Neuronal stem cell (in vitro differentiated cells): ENCODE data around the gene HS3ST3B1.
A peak's percentile ranks its signal among the peaks of the same experiment; 100 is the strongest.

ENCODE experiments used
- DNase-seq: peaks from one replicate; pipeline ENCODE4 v3.0.0-alpha.2; 2013; ENCODE audit warnings: low spot score
- H2AFZ ChIP-seq: one replicate; pipeline ENCODE4 v1.6.1; 2013; ENCODE audit warnings: mild to moderate bottlenecking, low read length, inconsistent platforms
- H2AK5ac ChIP-seq: 2 replicates; pipeline ENCODE4 v1.6.1; 2013; ENCODE audit warnings: low read depth, mild to moderate bottlenecking, inconsistent platforms, low read length, moderate library complexity, mixed read lengths
- H2BK120ac ChIP-seq: 2 replicates; pipeline ENCODE4 v1.6.1; 2013; ENCODE audit warnings: low read depth, mild to moderate bottlenecking, inconsistent platforms, low read length, moderate library complexity, mixed read lengths
- H2BK12ac ChIP-seq: one replicate; pipeline ENCODE4 v1.6.1; 2013; ENCODE audit warnings: low read length, inconsistent platforms
- H2BK15ac ChIP-seq: 2 replicates; pipeline ENCODE4 v1.6.1; 2013; ENCODE audit warnings: mild to moderate bottlenecking, low read length, inconsistent platforms, mixed read lengths
- H2BK5ac ChIP-seq: one replicate; pipeline ENCODE4 v1.6.1; 2013; ENCODE audit warnings: inconsistent platforms, mild to moderate bottlenecking, low read length, moderate library complexity
- H3K14ac ChIP-seq: one replicate; pipeline ENCODE4 v1.6.1; 2013; ENCODE audit warnings: low read length, inconsistent platforms
- H3K18ac ChIP-seq: 2 replicates; pipeline ENCODE4 v1.6.1; 2013; ENCODE audit warnings: low read length, inconsistent platforms
- H3K23ac ChIP-seq: 2 replicates; pipeline ENCODE4 v1.6.1; 2013; ENCODE audit warnings: low read depth, mild to moderate bottlenecking, mixed read lengths, low read length, inconsistent platforms; ENCODE audit not compliant: poor library complexity
- H3K27ac ChIP-seq: replicated peaks from 3 replicates; pipeline ENCODE4 v1.5.1; 2013; ENCODE audit warnings: low read length, inconsistent platforms
- H3K27me3 ChIP-seq, 3 experiments: 2 replicates each; pipeline ENCODE4 v1.6.1; 2013; ENCODE audit warnings: low read length in 3 of 3, mild to moderate bottlenecking in 2 of 3, inconsistent platforms in 1 of 3, low read depth in 1 of 3, mixed read lengths in 1 of 3, moderate library complexity in 1 of 3; ENCODE audit not compliant: control insufficient read depth in 3 of 3, insufficient read depth in 3 of 3
- H3K36me3 ChIP-seq, 2 donors: replicated peaks in 1 of 2; 2 replicates each; pipeline ENCODE4 v1.6.1; 2013; ENCODE audit warnings: low read length in 2 of 2; ENCODE audit not compliant: control insufficient read depth in 2 of 2, insufficient read depth in 2 of 2
- H3K4ac ChIP-seq: 2 replicates; pipeline ENCODE4 v1.6.1; 2013; ENCODE audit warnings: inconsistent platforms, mild to moderate bottlenecking, low read length, moderate library complexity
- H3K4me1 ChIP-seq, 2 donors: 1 replicate in 1 of 2; 2 replicates in 1 of 2; pipeline ENCODE4 v1.6.1; 2013; ENCODE audit warnings: low read length in 2 of 2, low read depth in 1 of 2; ENCODE audit not compliant: control insufficient read depth in 2 of 2, insufficient read depth in 1 of 2
- H3K4me2 ChIP-seq: one replicate; pipeline ENCODE4 v1.6.1; 2013; ENCODE audit warnings: mild to moderate bottlenecking, low read length, inconsistent platforms; ENCODE audit not compliant: insufficient read depth, poor library complexity, severe bottlenecking
- H3K4me3 ChIP-seq, 2 donors: 2 replicates each; pipeline ENCODE4 v1.5.1; 2013; ENCODE audit warnings: low read length in 2 of 2, mild to moderate bottlenecking in 2 of 2, inconsistent platforms in 1 of 2, moderate library complexity in 1 of 2
- H3K79me1 ChIP-seq: one replicate; pipeline ENCODE4 v1.6.1; 2013; ENCODE audit warnings: low read depth, mild to moderate bottlenecking, inconsistent platforms, low read length, moderate library complexity
- H3K9ac ChIP-seq: one replicate; pipeline ENCODE4 v1.6.1; 2013; ENCODE audit warnings: mild to moderate bottlenecking, low read depth, low read length, inconsistent platforms; ENCODE audit not compliant: poor library complexity
- H3K9me3 ChIP-seq, 2 donors: replicated peaks in 1 of 2; 2 replicates each; pipeline versions ENCODE3 to v1.6.1; 2013; ENCODE audit warnings: low read length in 2 of 2, mild to moderate bottlenecking in 2 of 2, inconsistent platforms in 1 of 2, low read depth in 1 of 2, mixed read lengths in 1 of 2, moderate library complexity in 1 of 2; ENCODE audit not compliant: control insufficient read depth in 2 of 2, insufficient read depth in 1 of 2
- H4K8ac ChIP-seq: one replicate; pipeline ENCODE4 v1.6.1; 2013; ENCODE audit warnings: low read depth, mild to moderate bottlenecking, inconsistent platforms, low read length, moderate library complexity
- H4K91ac ChIP-seq: one replicate; pipeline ENCODE4 v1.6.1; 2013; ENCODE audit warnings: low read length, low read depth, mild to moderate bottlenecking, inconsistent platforms; ENCODE audit not compliant: poor library complexity
- WGBS, 2 donors: extraction: QIAGEN DNeasy Blood & Tissue Kit; methylation state at CpG; one replicate each; pipeline ENCODE4 v1.1.7; 2013; ENCODE audit warnings: missing lambda C conversion rate in 2 of 2, mixed read lengths in 1 of 2; ENCODE audit not compliant: insufficient read length in 2 of 2, insufficient replicate concordance in 1 of 2; ENCODE audit errors: extremely low coverage in 2 of 2; 5-methylcytosine and 5-hydroxymethylcytosine counted together

The HS3ST3B1 gene

GRCh38 chr17:14317383-14317782, 16.5 kb downstream of the HS3ST3B1 start:
- Histone ChIP-seq H3K23ac (no peak overlapping the region), H4K8ac (no peak overlapping the region), H3K4me2 (no peak overlapping the region), H2BK15ac (no peak overlapping the region), H2AK5ac (no peak overlapping the region), H2BK12ac (no peak overlapping the region), H2BK120ac (no peak overlapping the region), H3K9ac (no peak overlapping the region), H2BK5ac (no peak overlapping the region), H3K9me3 (peaks cover 2 to 31% of the 10 kb centered on the region in 2 donors), H3K4me1 (peaks cover 32 to 45% of the 10 kb centered on the region in 2 donors), H4K91ac (no peak overlapping the region), H3K27ac (peak overlapping the region; percentile 51), H3K36me3 (peaks cover 8 to 90% of the 10 kb centered on the region in 2 donors), H3K27me3 (no peaks in the 10 kb centered on the region), H3K4ac (no peak overlapping the region), H3K14ac (no peak overlapping the region), H2AFZ (no peak overlapping the region), H3K4me3 (no peak overlapping the region), H3K79me1 (peaks cover 6% of the 10 kb centered on the region), H3K18ac (no peak overlapping the region)
- no peak for DNase-seq
- no CpG with 5 or more reads among the region's 3 CpGs for WGBS, 2 donors

DNA sequence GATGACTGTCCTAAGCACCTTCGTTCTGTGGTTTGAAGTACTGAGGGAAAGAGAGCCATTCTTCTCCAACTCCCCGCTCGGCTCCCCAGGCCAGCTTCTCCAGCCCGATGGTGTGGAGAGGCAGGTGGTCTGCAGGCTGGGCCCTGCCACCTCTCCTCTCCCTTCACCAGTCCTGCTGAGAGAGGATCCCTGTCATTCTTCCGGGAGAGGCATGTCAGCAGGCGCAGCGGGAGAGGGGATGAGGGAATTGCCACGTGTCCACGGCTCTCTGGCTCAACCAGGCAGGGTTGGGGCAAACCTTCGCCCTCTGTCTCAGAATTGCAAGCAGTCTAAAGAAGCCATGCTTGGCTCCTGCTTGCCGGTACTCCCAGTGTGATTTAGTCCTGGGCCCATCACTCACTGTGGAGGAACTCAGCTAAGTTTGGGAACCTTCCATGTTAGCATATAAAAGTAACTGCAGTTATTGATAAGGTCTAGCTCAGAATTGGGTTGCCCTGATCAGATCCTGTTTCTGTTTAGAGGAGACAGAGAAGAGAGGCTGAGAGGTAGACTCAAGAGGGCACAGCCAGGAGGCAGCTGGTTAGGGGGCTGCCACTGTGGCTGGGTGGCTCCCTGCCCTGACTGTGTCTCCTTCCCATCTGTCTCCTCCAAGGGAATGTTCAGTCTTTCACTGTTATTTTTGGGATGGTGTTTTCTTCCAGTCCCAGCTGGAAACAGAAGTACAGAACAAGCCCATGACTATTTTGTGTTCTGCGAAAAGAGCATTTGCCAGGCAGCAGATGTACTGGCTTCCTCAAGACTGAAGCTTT, 17.4 kb downstream of the HS3ST3B1 start:
- Histone ChIP-seq H3K4me1 (peaks cover 32 to 52% of the 10 kb centered on the region in 2 donors), H3K9ac (no peak overlapping the region), H3K79me1 (no peaks in the 10 kb centered on the region), H3K4ac (no peak overlapping the region), H3K4me2 (no peak overlapping the region), H2BK120ac (peak overlapping the region; percentile 17), H4K8ac (no peak overlapping the region), H3K14ac (no peak overlapping the region), H3K27ac (peak overlapping the region; percentile 17), H2BK5ac (no peak overlapping the region), H3K36me3 (peaks cover 3 to 85% of the 10 kb centered on the region in 2 donors), H2AFZ (no peak overlapping the region), H3K27me3 (no peaks in the 10 kb centered on the region), H2BK15ac (no peak overlapping the region), H3K9me3 (peaks cover 0 to 23% of the 10 kb centered on the region in 2 donors), H3K18ac (peak overlapping the region; percentile 54), H3K23ac (no peak overlapping the region), H2BK12ac (no peak overlapping the region), H4K91ac (no peak overlapping the region), H2AK5ac (peak overlapping the region; percentile 9), H3K4me3 (no peak overlapping the region)
- WGBS, 2 donors = no CpG with 5 or more reads among the region's 12 CpGs
- DNase-seq = no peak

GRCh38 chr17:14318918-14319205, 18.0 kb downstream of the HS3ST3B1 start:
- peak overlapping the region; percentile 31 for H3K18ac ChIP-seq
- H2BK5ac ChIP-seq = no peak overlapping the region
- no peak overlapping the region for H2BK15ac ChIP-seq
- no peaks in the 10 kb centered on the region for H3K27me3 ChIP-seq
- H2BK12ac ChIP-seq = no peak overlapping the region
- no peak overlapping the region for H2AK5ac ChIP-seq
- no peak overlapping the region for H4K91ac ChIP-seq
- peaks cover 36 to 52% of the 10 kb centered on the region in 2 donors for H3K4me1 ChIP-seq
- H3K23ac ChIP-seq = no peak overlapping the region
- H4K8ac ChIP-seq = no peak overlapping the region
- no CpG with 5 or more reads among the region's 4 CpGs for WGBS, 2 donors
- no peaks in the 10 kb centered on the region for H3K79me1 ChIP-seq
- no peak overlapping the region for H3K4ac ChIP-seq
- H2BK120ac ChIP-seq = no peak overlapping the region
- no peak overlapping the region for H3K4me2 ChIP-seq
- H3K27ac ChIP-seq = no peak overlapping the region
- H3K9me3 ChIP-seq = peaks cover 0 to 18% of the 10 kb centered on the region in 2 donors
- H3K4me3 ChIP-seq = no peak overlapping the region
- H3K36me3 ChIP-seq = peaks cover 3 to 79% of the 10 kb centered on the region in 2 donors
- H2AFZ ChIP-seq = no peak overlapping the region
- no peak overlapping the region for H3K14ac ChIP-seq
- H3K9ac ChIP-seq = no peak overlapping the region
- DNase-seq = no peak

- Histone ChIP-seq H2BK12ac (no peak overlapping the region), H3K14ac (no peak overlapping the region), H2BK15ac (no peak overlapping the region), H3K4me2 (no peak overlapping the region), H4K91ac (no peak overlapping the region), H4K8ac (no peak overlapping the region), H3K79me1 (no peaks in the 10 kb centered on the region), H2AFZ (no peak overlapping the region), H3K18ac (no peak overlapping the region), H3K4ac (no peak overlapping the region), H3K23ac (no peak overlapping the region), H3K36me3 (peaks cover under 1 to 75% of the 10 kb centered on the region in 2 donors), H3K4me3 (no peak overlapping the region), H2BK5ac (no peak overlapping the region), H2AK5ac (no peak overlapping the region), H3K9me3 (peaks cover 0 to 13% of the 10 kb centered on the region in 2 donors), H3K27me3 (no peaks in the 10 kb centered on the region), H3K9ac (no peak overlapping the region), H2BK120ac (no peak overlapping the region), H3K4me1 (peaks cover 36 to 52% of the 10 kb centered on the region in 2 donors), H3K27ac (no peak overlapping the region)
- no peak for DNase-seq
- no CpG with 5 or more reads among the region's 4 CpGs for WGBS, 2 donors
Observed at GRCh38 chr17:14320098-14320497, 19.2 kb downstream of the HS3ST3B1 start.
